IMR-90 (cell line): Measurements from ENCODE around the gene BCAS3. TPM values are rescaled to one million over a fixed set of nuclear protein-coding genes. Genes with fewer than 3 reads are reported as not detected.

Experiments
- ATAC-seq: fragments of 200-7000 bp; cut with Tn5 transposase; 2 replicates; pipeline ENCODE4 v1.9.1; 2020; ENCODE audit warnings: low read depth, mild to moderate bottlenecking, moderate library complexity
- BruUV-seq: library from RNA; stranded (reverse); fragments of 400-500 nt; replicated peaks from 2 replicates; lab custom pipeline; 2021; lab: Mats Ljungman, UMichigan
- CTCF ChIA-PET: fragments of 300-600 bp; formaldehyde crosslinking; extraction: SDS; loops from one replicate; lab custom pipeline; 2021; ENCODE audit warnings: antibody characterized with exemption; lab: Yijun Ruan, JAX
- POLR2A ChIA-PET: fragments of 300-600 bp; sonication (Branson Sonifier 250); formaldehyde crosslinking; loops from one replicate; lab custom pipeline; 2022; ENCODE audit warnings: antibody characterized with exemption; ENCODE audit not compliant: unreplicated experiment; lab: Charles Lee
- DNase-seq: peaks from one replicate; pipeline ENCODE4 v3.0.0; 2013
- H2AFZ ChIP-seq: replicated peaks from 2 replicates; pipeline ENCODE3; 2013; ENCODE audit warnings: low read length, mild to moderate bottlenecking; ENCODE audit not compliant: poor library complexity
- H2AK5ac ChIP-seq: 2 replicates; pipeline ENCODE4 v1.6.1; 2013; ENCODE audit warnings: low read depth, low read length, inconsistent platforms
- H2AK9ac ChIP-seq: replicated peaks from 2 replicates; pipeline ENCODE3; 2013; ENCODE audit warnings: mild to moderate bottlenecking, low read depth, low read length, moderate library complexity; ENCODE audit not compliant: poor library complexity
- H2BK120ac ChIP-seq: 2 replicates; pipeline ENCODE4 v1.6.1; 2013; ENCODE audit warnings: low read depth, low read length, inconsistent platforms
- H2BK15ac ChIP-seq: 3 replicates; pipeline ENCODE4 v1.6.1; 2013; ENCODE audit warnings: low read depth, low read length, inconsistent platforms
- H2BK20ac ChIP-seq: 2 replicates; pipeline ENCODE4 v1.6.1; 2013; ENCODE audit warnings: low read depth, mild to moderate bottlenecking, inconsistent platforms, low read length, moderate library complexity
- H2BK5ac ChIP-seq: 2 replicates; pipeline ENCODE4 v1.6.1; 2013; ENCODE audit warnings: mild to moderate bottlenecking, low read depth, low read length, inconsistent platforms; ENCODE audit not compliant: poor library complexity, severe bottlenecking
- H3K14ac ChIP-seq: replicated peaks from 2 replicates; pipeline ENCODE4 v1.6.1; 2013; ENCODE audit warnings: low read depth, low read length, inconsistent platforms
- H3K18ac ChIP-seq: 2 replicates; pipeline ENCODE4 v1.6.1; 2013; ENCODE audit warnings: low read depth, low read length, control low read depth
- H3K23ac ChIP-seq: 2 replicates; pipeline ENCODE4 v1.6.1; 2013; ENCODE audit warnings: low read depth, low read length, inconsistent platforms
- H3K27ac ChIP-seq: 2 replicates; pipeline ENCODE4 v1.5.1; 2013; ENCODE audit warnings: mild to moderate bottlenecking, control low read depth, low read length; ENCODE audit not compliant: insufficient read depth
- H3K27me3 ChIP-seq: 2 replicates; pipeline ENCODE4 v1.6.1; 2013; ENCODE audit warnings: low read length; ENCODE audit not compliant: control insufficient read depth, insufficient read depth
- H3K36me3 ChIP-seq: 2 replicates; pipeline ENCODE4 v1.6.1; 2013; ENCODE audit warnings: low read length, mixed read lengths; ENCODE audit not compliant: control insufficient read depth, insufficient read depth
- H3K4ac ChIP-seq: 2 replicates; pipeline ENCODE4 v1.6.1; 2013; ENCODE audit warnings: low read depth, low read length, inconsistent platforms
- H3K4me1 ChIP-seq: 2 replicates; pipeline ENCODE4 v1.6.1; 2013; ENCODE audit warnings: low read length, mixed read lengths; ENCODE audit not compliant: control insufficient read depth, insufficient read depth
- H3K4me2 ChIP-seq: 2 replicates; pipeline ENCODE4 v1.6.1; 2013; ENCODE audit warnings: low read depth, mild to moderate bottlenecking, control low read depth, low read length, moderate library complexity
- H3K4me3 ChIP-seq: 2 replicates; pipeline ENCODE4 v1.5.1; 2013; ENCODE audit warnings: low read depth, mild to moderate bottlenecking, control low read depth, low read length, moderate library complexity; ENCODE audit not compliant: insufficient read depth
- H3K56ac ChIP-seq: 2 replicates; pipeline ENCODE4 v1.6.1; 2013; ENCODE audit warnings: low read length, inconsistent platforms; ENCODE audit not compliant: insufficient read depth; ENCODE audit errors: extremely low read depth
- H3K79me1 ChIP-seq, 2 experiments: 2 replicates each; pipeline ENCODE4 v1.6.1; 2013; ENCODE audit warnings: low read length in 2 of 2, inconsistent platforms in 1 of 2, low read depth in 1 of 2
- H3K9ac ChIP-seq: 2 replicates; pipeline ENCODE4 v1.6.1; 2013; ENCODE audit warnings: low read depth, low read length, control low read depth
- H3K9me1 ChIP-seq: 2 replicates; pipeline ENCODE4 v1.6.1; 2013; ENCODE audit warnings: low read length, inconsistent platforms; ENCODE audit not compliant: insufficient read depth
- H3K9me3 ChIP-seq: 2 replicates; pipeline ENCODE4 v1.6.1; 2013; ENCODE audit warnings: low read length; ENCODE audit not compliant: control insufficient read depth, insufficient read depth
- H4K20me1 ChIP-seq: 2 replicates; pipeline ENCODE4 v1.6.1; 2013; ENCODE audit warnings: low read length, inconsistent platforms; ENCODE audit not compliant: insufficient read depth
- H4K5ac ChIP-seq: 2 replicates; pipeline ENCODE4 v1.6.1; 2013; ENCODE audit warnings: mild to moderate bottlenecking, low read depth, low read length, control low read depth
- H4K8ac ChIP-seq, 2 experiments: 2 replicates each; pipeline ENCODE4 v1.6.1; 2013; ENCODE audit warnings: low read depth in 2 of 2, low read length in 2 of 2, control low read depth in 1 of 2, inconsistent platforms in 1 of 2
- H4K91ac ChIP-seq: 2 replicates; pipeline ENCODE4 v1.6.1; 2013; ENCODE audit warnings: low read depth, low read length, inconsistent platforms; ENCODE audit not compliant: insufficient read depth
- BHLHE40 ChIP-seq: fragments of 150-350 bp; IDR thresholded peaks from 2 replicates; pipeline ENCODE4 v1.6.1; 2016; ENCODE audit warnings: mild to moderate bottlenecking, low read depth, low read length
- CEBPB ChIP-seq: IDR thresholded peaks from 2 replicates; pipeline ENCODE4 v1.6.1; 2012; ENCODE audit warnings: low read depth, low read length, improper control_type of control experiment
- CHD1 ChIP-seq: IDR thresholded peaks from 2 replicates; pipeline ENCODE4 v1.6.1; 2012; ENCODE audit warnings: low read depth, low read length, improper control_type of control experiment
- FOS ChIP-seq: fragments of 150-350 bp; IDR thresholded peaks from 2 replicates; pipeline ENCODE4 v1.6.1; 2016; ENCODE audit warnings: low read depth, low read length
- MAZ ChIP-seq: IDR thresholded peaks from 2 replicates; pipeline ENCODE4 v1.6.1; 2012; ENCODE audit warnings: low read depth, mild to moderate bottlenecking, low read length, improper control_type of control experiment, moderate library complexity, borderline replicate concordance
- MXI1 ChIP-seq: IDR thresholded peaks from 2 replicates; pipeline ENCODE4 v1.6.1; 2012; ENCODE audit warnings: low read depth, mild to moderate bottlenecking, low read length, moderate library complexity, borderline replicate concordance
- NFE2L2 ChIP-seq: fragments of 150-350 bp; IDR thresholded peaks from 2 replicates; pipeline ENCODE4 v1.6.1; 2016; ENCODE audit warnings: low read depth, mild to moderate bottlenecking, low read length
- POLR2A ChIP-seq: IDR thresholded peaks from 2 replicates; pipeline ENCODE4 v1.6.1; 2012; ENCODE audit warnings: mild to moderate bottlenecking, low read depth, low read length
- RAD21 ChIP-seq: IDR thresholded peaks from 2 replicates; pipeline ENCODE4 v1.6.1; 2012; ENCODE audit warnings: low read length, improper control_type of control experiment
- RCOR1 ChIP-seq: IDR thresholded peaks from 2 replicates; pipeline ENCODE4 v1.6.1; 2012; ENCODE audit warnings: mild to moderate bottlenecking, low read length, improper control_type of control experiment; ENCODE audit not compliant: insufficient replicate concordance
- RFX5 ChIP-seq: IDR thresholded peaks from 2 replicates; pipeline ENCODE4 v1.8.0; 2012; ENCODE audit warnings: low read depth, mild to moderate bottlenecking, low read length, moderate library complexity
- SMC3 ChIP-seq: fragments of 150-350 bp; IDR thresholded peaks from 2 replicates; pipeline ENCODE4 v1.6.1; 2016; ENCODE audit warnings: low read depth, mild to moderate bottlenecking, antibody characterized with exemption, low read length, moderate library complexity
- WGBS, 2 experiments: methylation state at CpG; one replicate each; pipeline versions ENCODE4 v1.1.5 to v1.1.7; 2013; ENCODE audit warnings: missing lambda C conversion rate in 2 of 2; ENCODE audit not compliant: insufficient read length in 1 of 2; ENCODE audit errors: extremely low coverage in 2 of 2; 5-methylcytosine and 5-hydroxymethylcytosine counted together
- dilution Hi-C: fragments of 300-500 bp; cut with HindIII; formaldehyde crosslinking; loops from one replicate; pipeline ENCODE4 v1.14.3; 2018; ENCODE audit warnings: low sequenced_read_pairs; ENCODE audit not compliant: unreplicated experiment
- in situ Hi-C: fragments of 300-500 bp; cut with MboI; formaldehyde crosslinking; loops from 3 replicates; pipeline ENCODE4 v1.14.3; 2019; ENCODE audit warnings: low sequenced_read_pairs, inconsistent platforms, mixed read lengths
- intact Hi-C: fragments of 100-400 bp; cut with micrococcal nuclease; formaldehyde crosslinking; loops from 2 replicates; pipeline ENCODE4 v1.10.0; 2022
- polyA plus RNA-seq, 3 experiments: library from polyadenylated mRNA; depleted of rRNA; stranded (reverse); fragments of >200 nt; gene quantifications; 2 replicates each; pipeline ENCODE4 v1.2.3, GENCODE V29; 2012; ENCODE audit warnings: low replicate concordance in 1 of 3
- total RNA-seq: library from RNA; depleted of rRNA; stranded (reverse); fragments of >200 nt; gene quantifications from 2 replicates; pipeline ENCODE4 v1.2.3, GENCODE V29; 2012
- TF ChIP-seq, protein P1 (sequence below): conservative IDR thresholded peaks from 2 replicates; pipeline ENCODE4 v1.5.1; 2012; ENCODE audit warnings: mild to moderate bottlenecking, low read depth, low read length, improper control_type of control experiment
- TF ChIP-seq, protein P2 (sequence below): fragments of 150-350 bp; IDR thresholded peaks from 2 replicates; pipeline ENCODE4 v1.6.1; 2017; ENCODE audit warnings: mild to moderate bottlenecking, antibody characterized with exemption, low read length, low read depth
- TF ChIP-seq, protein P3 (sequence below): fragments of 150-350 bp; IDR thresholded peaks from 2 replicates; pipeline ENCODE4 v1.6.1; 2016; ENCODE audit warnings: low read depth, mild to moderate bottlenecking, low read length, moderate library complexity, borderline replicate concordance

BCAS3 gene
- total and polyA plus RNA-seq, 2 of the 4 experiments (the other 2 are of a cell fraction): 6.3 to 27.1 TPM

DNA sequence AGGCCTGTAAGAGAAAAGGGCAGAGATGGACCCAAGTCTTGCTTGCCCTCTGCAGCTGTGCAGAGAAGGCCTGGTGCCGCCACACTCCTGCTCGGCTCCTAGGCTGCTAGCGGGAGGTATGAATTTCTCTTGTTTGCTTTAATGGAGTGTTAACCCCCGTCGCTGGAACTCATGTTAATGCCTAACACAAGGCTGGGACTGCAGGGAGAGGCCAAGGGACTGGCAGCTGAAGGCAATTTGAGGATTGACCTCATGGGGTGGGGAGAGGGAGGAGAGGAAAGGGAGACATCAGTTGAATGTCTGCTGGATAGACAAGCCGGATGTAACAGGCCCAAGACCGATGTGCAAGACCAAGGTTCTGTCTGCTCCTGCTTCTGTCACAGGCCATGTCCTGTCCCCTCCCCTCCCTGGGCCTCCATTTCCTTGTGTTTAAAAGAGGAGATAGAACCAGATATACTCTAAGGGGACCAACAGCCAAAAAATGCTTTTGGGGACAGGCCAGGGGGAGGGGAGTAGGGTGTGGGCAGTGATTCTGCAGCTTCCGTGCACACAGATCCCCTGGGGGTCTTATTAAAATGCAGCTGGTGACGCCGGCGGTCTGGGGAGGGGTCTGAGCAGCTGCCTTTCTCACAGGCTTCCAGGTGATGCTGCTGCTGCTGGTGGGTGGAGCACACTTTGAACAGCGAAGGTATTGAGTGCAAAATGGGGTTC, 675.3 kb downstream of the BCAS3 start:
- DNase-seq (no peak), ATAC-seq (no peak)
- Histone ChIP-seq H3K4ac (peak overlapping the region; percentile 42), H3K4me1 (peaks cover 21% of the 10 kb centered on the region), H3K36me3 (no peaks in the 10 kb centered on the region), H2AFZ (peak overlapping the region; percentile 40), H4K5ac (peak overlapping the region; percentile 81), H2BK120ac (peak overlapping the region; percentile 33; the same call in 1 of the 2 replicates), H4K91ac (peak overlapping the region; percentile 55), H3K27me3 (no peaks in the 10 kb centered on the region), H3K9me1 (peaks cover 23% of the 10 kb centered on the region), H3K27ac (no peak overlapping the region), H3K79me1 (no peaks in the 10 kb centered on the region), H3K4me3 (no peak overlapping the region), H3K9me3 (no peaks in the 10 kb centered on the region), H2BK15ac (peak overlapping the region; percentile 44; the same call in 1 of the 3 replicates), H3K23ac (0 out of 2 replicates have a peak overlapping the region, but pooled peaks have one; percentile 60), H3K18ac (peak overlapping the region; percentile 86), H2AK5ac (peak overlapping the region; percentile 72), H3K4me2 (no peak overlapping the region), H3K14ac (peak overlapping the region; percentile 74), H2AK9ac (peak overlapping the region; percentile 44), H3K56ac (no peak overlapping the region), H3K9ac (no peak overlapping the region), H4K8ac (peak overlapping the region; percentile 25 to 55; a peak in 2 of 4 replicates), H2BK5ac (peak overlapping the region; percentile 35), H2BK20ac (peak overlapping the region; percentile 76), H4K20me1 (no peaks in the 10 kb centered on the region)
- 88% methylated on average over 3 of the region's 12 CpGs; no CpG with 5 or more reads in 1 of the 2 experiments for WGBS, 2 experiments
- in situ Hi-C loops: no loop called here
- intact Hi-C loops: no loop called here
- POLR2A ChIA-PET: no interaction called here
- CTCF ChIA-PET: no interaction called here
- dilution Hi-C loops: no loop called here
- BruUV-seq: no TSS peak
- TF ChIP-seq, protein P1, sequence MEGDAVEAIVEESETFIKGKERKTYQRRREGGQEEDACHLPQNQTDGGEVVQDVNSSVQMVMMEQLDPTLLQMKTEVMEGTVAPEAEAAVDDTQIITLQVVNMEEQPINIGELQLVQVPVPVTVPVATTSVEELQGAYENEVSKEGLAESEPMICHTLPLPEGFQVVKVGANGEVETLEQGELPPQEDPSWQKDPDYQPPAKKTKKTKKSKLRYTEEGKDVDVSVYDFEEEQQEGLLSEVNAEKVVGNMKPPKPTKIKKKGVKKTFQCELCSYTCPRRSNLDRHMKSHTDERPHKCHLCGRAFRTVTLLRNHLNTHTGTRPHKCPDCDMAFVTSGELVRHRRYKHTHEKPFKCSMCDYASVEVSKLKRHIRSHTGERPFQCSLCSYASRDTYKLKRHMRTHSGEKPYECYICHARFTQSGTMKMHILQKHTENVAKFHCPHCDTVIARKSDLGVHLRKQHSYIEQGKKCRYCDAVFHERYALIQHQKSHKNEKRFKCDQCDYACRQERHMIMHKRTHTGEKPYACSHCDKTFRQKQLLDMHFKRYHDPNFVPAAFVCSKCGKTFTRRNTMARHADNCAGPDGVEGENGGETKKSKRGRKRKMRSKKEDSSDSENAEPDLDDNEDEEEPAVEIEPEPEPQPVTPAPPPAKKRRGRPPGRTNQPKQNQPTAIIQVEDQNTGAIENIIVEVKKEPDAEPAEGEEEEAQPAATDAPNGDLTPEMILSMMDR: no peak
- no peak for TF ChIP-seq RFX5
- TF ChIP-seq FOS: no peak
- TF ChIP-seq CEBPB: no peak
- no peak for TF ChIP-seq NFE2L2
- TF ChIP-seq, protein P2, sequence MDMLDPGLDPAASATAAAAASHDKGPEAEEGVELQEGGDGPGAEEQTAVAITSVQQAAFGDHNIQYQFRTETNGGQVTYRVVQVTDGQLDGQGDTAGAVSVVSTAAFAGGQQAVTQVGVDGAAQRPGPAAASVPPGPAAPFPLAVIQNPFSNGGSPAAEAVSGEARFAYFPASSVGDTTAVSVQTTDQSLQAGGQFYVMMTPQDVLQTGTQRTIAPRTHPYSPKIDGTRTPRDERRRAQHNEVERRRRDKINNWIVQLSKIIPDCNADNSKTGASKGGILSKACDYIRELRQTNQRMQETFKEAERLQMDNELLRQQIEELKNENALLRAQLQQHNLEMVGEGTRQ: no peak
- no peak for TF ChIP-seq RAD21
- no peak for TF ChIP-seq RCOR1
- TF ChIP-seq POLR2A: no peak
- no peak for TF ChIP-seq BHLHE40
- no peak for TF ChIP-seq MXI1
- no peak for TF ChIP-seq SMC3
- TF ChIP-seq, protein P3, sequence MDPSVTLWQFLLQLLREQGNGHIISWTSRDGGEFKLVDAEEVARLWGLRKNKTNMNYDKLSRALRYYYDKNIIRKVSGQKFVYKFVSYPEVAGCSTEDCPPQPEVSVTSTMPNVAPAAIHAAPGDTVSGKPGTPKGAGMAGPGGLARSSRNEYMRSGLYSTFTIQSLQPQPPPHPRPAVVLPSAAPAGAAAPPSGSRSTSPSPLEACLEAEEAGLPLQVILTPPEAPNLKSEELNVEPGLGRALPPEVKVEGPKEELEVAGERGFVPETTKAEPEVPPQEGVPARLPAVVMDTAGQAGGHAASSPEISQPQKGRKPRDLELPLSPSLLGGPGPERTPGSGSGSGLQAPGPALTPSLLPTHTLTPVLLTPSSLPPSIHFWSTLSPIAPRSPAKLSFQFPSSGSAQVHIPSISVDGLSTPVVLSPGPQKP: no peak
- TF ChIP-seq CHD1: no peak
- no peak for TF ChIP-seq MAZ
